H1 (cell line): ENCODE results near the gene KCNB1. TPM values are rescaled to one million over a fixed set of nuclear protein-coding genes. Genes with fewer than 3 reads are reported as not detected.

Source experiments
- CTCF ChIA-PET: fragments of 300-600 bp; sonication (Branson Sonifier 250); formaldehyde crosslinking; loops from one replicate; lab custom pipeline; 2021; ENCODE audit not compliant: partially characterized antibody; lab: Charles Lee
- POLR2A ChIA-PET: fragments of 300-600 bp; sonication (Branson Sonifier 250); formaldehyde crosslinking; loops from one replicate; lab custom pipeline; 2021; ENCODE audit warnings: inconsistent platforms; ENCODE audit not compliant: partially characterized antibody; lab: Charles Lee
- DNase-seq, 2 experiments: peaks; one replicate each; pipeline versions ENCODE4 v3.0.0 to v3.0.0-alpha.2; 2010 to 2022; ENCODE audit warnings: low spot score in 2 of 2, low read depth in 1 of 2, mixed read lengths in 1 of 2
- FAIRE-seq: peaks from 2 replicates; lab custom pipeline; 2011; peaks lifted over from hg19 to GRCh38; lab: Jason Lieb, UNC
- H2AFZ ChIP-seq: 2 replicates; pipeline ENCODE4 v1.8.1; 2012; ENCODE audit warnings: low read length, inconsistent platforms
- H2AK5ac ChIP-seq: 2 replicates; pipeline ENCODE4 v1.6.1; 2013; ENCODE audit warnings: low read depth, low read length
- H2BK120ac ChIP-seq: replicated peaks from 2 replicates; pipeline ENCODE3; 2013; ENCODE audit warnings: low read depth, low read length, inconsistent platforms
- H2BK12ac ChIP-seq: 2 replicates; pipeline ENCODE4 v1.6.1; 2013; ENCODE audit warnings: low read depth, low read length
- H2BK15ac ChIP-seq: 2 replicates; pipeline ENCODE4 v1.6.1; 2013; ENCODE audit warnings: low read length
- H2BK20ac ChIP-seq: 2 replicates; pipeline ENCODE4 v1.6.1; 2013; ENCODE audit warnings: low read length
- H2BK5ac ChIP-seq: 2 replicates; pipeline ENCODE4 v1.6.1; 2013; ENCODE audit warnings: low read depth, low read length
- H3K14ac ChIP-seq: 2 replicates; pipeline ENCODE4 v1.6.1; 2013; ENCODE audit warnings: inconsistent platforms; ENCODE audit not compliant: insufficient read length
- H3K18ac ChIP-seq: 2 replicates; pipeline ENCODE4 v1.6.1; 2013; ENCODE audit warnings: low read length; ENCODE audit errors: extremely low read depth
- H3K23ac ChIP-seq: 2 replicates; pipeline ENCODE4 v1.6.1; 2013; ENCODE audit warnings: inconsistent platforms; ENCODE audit not compliant: insufficient read length
- H3K23me2 ChIP-seq: 2 replicates; pipeline ENCODE4 v1.6.1; 2013; ENCODE audit warnings: low read depth, low read length
- H3K27ac ChIP-seq: 2 replicates; pipeline ENCODE4 v1.6.1; 2011; ENCODE audit warnings: low read depth, low read length, inconsistent platforms
- H3K27me3 ChIP-seq, 4 experiments: replicated peaks in 1 of 4; 1 replicate in 1 of 4; 2 replicates in 3 of 4; pipeline versions ENCODE4 v1.6.1 to v1.8.1; 2011 to 2013; ENCODE audit warnings: low read length in 3 of 4, mild to moderate bottlenecking in 3 of 4, inconsistent platforms in 2 of 4, mixed read lengths in 2 of 4, moderate library complexity in 1 of 4; ENCODE audit not compliant: control insufficient read depth in 3 of 4, insufficient read depth in 3 of 4; ENCODE audit errors: extremely low read depth in 1 of 4
- H3K36me3 ChIP-seq, 4 experiments: 2 replicates each; pipeline versions ENCODE4 v1.6.1 to v1.8.1; 2011 to 2013; ENCODE audit warnings: mild to moderate bottlenecking in 4 of 4, low read length in 3 of 4, moderate library complexity in 2 of 4, control low read depth in 1 of 4, inconsistent platforms in 1 of 4; ENCODE audit not compliant: insufficient read depth in 4 of 4, control insufficient read depth in 2 of 4
- H3K4ac ChIP-seq: replicated peaks from 2 replicates; pipeline ENCODE3; 2013; ENCODE audit warnings: low read length, low read depth, mixed read lengths, inconsistent platforms; ENCODE audit not compliant: insufficient read length
- H3K4me1 ChIP-seq, 4 experiments: replicated peaks in 1 of 4; 1 replicate in 1 of 4; 2 replicates in 3 of 4; pipeline versions ENCODE4 v1.6.1 to v1.8.1; 2011 to 2013; ENCODE audit warnings: low read length in 3 of 4, inconsistent platforms in 2 of 4, mixed read lengths in 1 of 4; ENCODE audit not compliant: insufficient read depth in 4 of 4, control insufficient read depth in 3 of 4
- H3K4me2 ChIP-seq, 2 experiments: 2 replicates each; pipeline versions ENCODE4 v1.6.1 to v1.8.1; 2011 to 2013; ENCODE audit warnings: low read depth in 2 of 2, low read length in 2 of 2, control low read depth in 1 of 2, inconsistent platforms in 1 of 2, mild to moderate bottlenecking in 1 of 2; ENCODE audit not compliant: insufficient read depth in 1 of 2
- H3K4me3 ChIP-seq, 4 experiments: fragments of 200-600, 300-600 bp in 1 of 4; sonication (generic), shearing (Covaris generic), sonication (Bioruptor Twin) in 1 of 4; 2 replicates each; pipeline versions ENCODE4 v1.5.1 to v1.8.1; 2011 to 2016; ENCODE audit warnings: low read length in 4 of 4, low read depth in 3 of 4, control low read depth in 2 of 4, inconsistent platforms in 2 of 4, mild to moderate bottlenecking in 2 of 4, mixed read lengths in 1 of 4, moderate library complexity in 1 of 4; ENCODE audit not compliant: insufficient read depth in 2 of 4; ENCODE audit errors: extremely low read depth in 1 of 4
- H3K56ac ChIP-seq: replicated peaks from 2 replicates; pipeline ENCODE3; 2013; ENCODE audit warnings: low read depth, mild to moderate bottlenecking, mixed read lengths, low read length, inconsistent platforms; ENCODE audit not compliant: insufficient read length
- H3K79me1 ChIP-seq: 2 replicates; pipeline ENCODE4 v1.6.1; 2013; ENCODE audit warnings: low read depth, low read length, control low read depth
- H3K79me2 ChIP-seq, 2 experiments: 2 replicates each; pipeline versions ENCODE4 v1.6.1 to v1.8.1; 2012 to 2013; ENCODE audit warnings: low read length in 2 of 2, mild to moderate bottlenecking in 2 of 2, inconsistent platforms in 1 of 2; ENCODE audit not compliant: insufficient read depth in 2 of 2, control insufficient read depth in 1 of 2
- H3K9ac ChIP-seq, 4 experiments: replicated peaks in 1 of 4; 1 replicate in 1 of 4; 2 replicates in 3 of 4; pipeline versions ENCODE4 v1.6.1 to v1.8.1; 2011 to 2013; ENCODE audit warnings: low read depth in 3 of 4, low read length in 3 of 4, control low read depth in 2 of 4, mild to moderate bottlenecking in 2 of 4, moderate library complexity in 2 of 4, inconsistent platforms in 1 of 4; ENCODE audit errors: extremely low read depth in 1 of 4
- H3K9me3 ChIP-seq, 2 experiments: 2 replicates each; pipeline versions ENCODE4 v1.6.1 to v1.8.1; 2012 to 2013; ENCODE audit warnings: mild to moderate bottlenecking in 2 of 2, moderate library complexity in 2 of 2, control low read depth in 1 of 2, inconsistent platforms in 1 of 2, low read depth in 1 of 2, low read length in 1 of 2, mixed read lengths in 1 of 2; ENCODE audit not compliant: insufficient read depth in 2 of 2
- H4K20me1 ChIP-seq, 2 experiments: replicated peaks in 1 of 2; 2 replicates each; pipeline versions ENCODE3 to v1.8.1; 2011 to 2013; ENCODE audit warnings: inconsistent platforms in 2 of 2, low read length in 2 of 2, mild to moderate bottlenecking in 1 of 2; ENCODE audit not compliant: insufficient read depth in 2 of 2, control insufficient read depth in 1 of 2
- H4K5ac ChIP-seq: 2 replicates; pipeline ENCODE4 v1.6.1; 2013; ENCODE audit warnings: low read length, low read depth, mixed read lengths, inconsistent platforms; ENCODE audit not compliant: insufficient read length
- H4K8ac ChIP-seq: 2 replicates; pipeline ENCODE4 v1.8.0; 2013; ENCODE audit warnings: mild to moderate bottlenecking, moderate library complexity, low read length, inconsistent platforms; ENCODE audit not compliant: insufficient read depth; ENCODE audit errors: extremely low read depth
- H4K91ac ChIP-seq: replicated peaks from 2 replicates; pipeline ENCODE3; 2013; ENCODE audit warnings: low read length, mixed read lengths, inconsistent platforms; ENCODE audit not compliant: insufficient read length
- CEBPB ChIP-seq: IDR thresholded peaks from 2 replicates; pipeline ENCODE4 v1.6.1; 2012; ENCODE audit warnings: low read depth, low read length
- EZH2 ChIP-seq: fragments of 200-600 bp; sonication (generic); IDR thresholded peaks from 2 replicates; pipeline ENCODE4 v1.7.1; 2012; ENCODE audit warnings: low read depth, mild to moderate bottlenecking, moderate library complexity, low read length, inconsistent platforms; ENCODE audit not compliant: severe bottlenecking
- HDAC2 ChIP-seq, 2 experiments: fragments of 300-600 bp in 1 of 2; sonication (generic) in 1 of 2; IDR thresholded peaks; 2 replicates each; pipeline ENCODE4 v1.6.1; 2011 to 2012; ENCODE audit warnings: low read depth in 2 of 2, low read length in 2 of 2, mild to moderate bottlenecking in 2 of 2, moderate library complexity in 2 of 2, borderline replicate concordance in 1 of 2, inconsistent platforms in 1 of 2
- JUND ChIP-seq: IDR thresholded peaks from 2 replicates; pipeline ENCODE4 v1.6.1; 2011; ENCODE audit warnings: mild to moderate bottlenecking, improper control_type of control experiment, low read length
- KDM5A ChIP-seq: fragments of 200-600 bp; IDR thresholded peaks from 2 replicates; pipeline ENCODE4 v1.7.1; 2012; ENCODE audit warnings: mild to moderate bottlenecking, low read length, inconsistent platforms, mixed read lengths
- RAD21 ChIP-seq, 2 experiments: IDR thresholded peaks in 1 of 2; conservative IDR thresholded peaks in 1 of 2; 2 replicates each; pipeline ENCODE4 v1.6.1; 2011; ENCODE audit warnings: low read depth in 2 of 2, low read length in 2 of 2, improper control_type of control experiment in 1 of 2, inconsistent platforms in 1 of 2, mild to moderate bottlenecking in 1 of 2, moderate library complexity in 1 of 2
- RFX5 ChIP-seq: IDR thresholded peaks from 2 replicates; pipeline ENCODE4 v1.6.1; 2011; ENCODE audit warnings: low read depth, low read length, improper control_type of control experiment, borderline replicate concordance
- SP4 ChIP-seq: IDR thresholded peaks from 2 replicates; pipeline ENCODE4 v1.6.1; 2012; ENCODE audit warnings: low read length, inconsistent platforms
- TEAD4 ChIP-seq: IDR thresholded peaks from 2 replicates; pipeline ENCODE4 v1.6.1; 2012; ENCODE audit warnings: low read depth, low read length, inconsistent platforms, mixed read lengths
- YY1 ChIP-seq: IDR thresholded peaks from 2 replicates; pipeline ENCODE4 v1.6.1; 2011; ENCODE audit warnings: low read depth, mild to moderate bottlenecking, low read length
- WGBS, 2 experiments: shearing (Covaris generic) in 1 of 2; methylation state at CpG; one replicate each; pipeline versions ENCODE4 v1.1.6 to v1.1.7; 2013 to 2015; ENCODE audit warnings: low lambda C conversion rate in 2 of 2, mixed read lengths in 2 of 2, inconsistent platforms in 1 of 2, low coverage in 1 of 2, missing lambda C conversion rate in 1 of 2; ENCODE audit not compliant: insufficient replicate concordance in 2 of 2, insufficient coverage in 1 of 2, insufficient read length in 1 of 2; ENCODE audit errors: extremely low coverage in 1 of 2, missing lambda C conversion rate in 1 of 2; 5-methylcytosine and 5-hydroxymethylcytosine counted together
- polyA plus RNA-seq, 7 experiments: library from polyadenylated mRNA; depleted of rRNA in 3 of 7; stranded (reverse) in 5 of 7; unstranded in 2 of 7; fragments of >200 nt in 5 of 7; fragments of 200-250 nt in 2 of 7; gene quantifications; 1 replicate in 5 of 7; 2 replicates in 1 of 7; 4 replicates in 1 of 7; pipeline versions ENCODE4 v1.2.1 to v1.2.3, GENCODE V29; 2011 to 2013; ENCODE audit warnings: missing spikeins in 2 of 7, mixed read lengths in 2 of 7
- total RNA-seq: library from RNA; stranded (reverse); fragmentation: NEBNext Ultra II Directional; extraction: Animal tissue kit (Norgen Biotek cat#: 25700); gene quantifications from 2 replicates; pipeline ENCODE4 v1.2.1, GENCODE V29; 2021
- TF ChIP-seq, protein P1 (sequence below): IDR thresholded peaks from 2 replicates; pipeline ENCODE4 v1.6.1; 2012; ENCODE audit warnings: inconsistent platforms

The KCNB1 gene
- total and polyA plus RNA-seq, 2 of the 8 experiments (the other 6 are each of a cell fraction or from before 2014, with no cell fraction given), result 0.58 to 0.67 TPM

DNA sequence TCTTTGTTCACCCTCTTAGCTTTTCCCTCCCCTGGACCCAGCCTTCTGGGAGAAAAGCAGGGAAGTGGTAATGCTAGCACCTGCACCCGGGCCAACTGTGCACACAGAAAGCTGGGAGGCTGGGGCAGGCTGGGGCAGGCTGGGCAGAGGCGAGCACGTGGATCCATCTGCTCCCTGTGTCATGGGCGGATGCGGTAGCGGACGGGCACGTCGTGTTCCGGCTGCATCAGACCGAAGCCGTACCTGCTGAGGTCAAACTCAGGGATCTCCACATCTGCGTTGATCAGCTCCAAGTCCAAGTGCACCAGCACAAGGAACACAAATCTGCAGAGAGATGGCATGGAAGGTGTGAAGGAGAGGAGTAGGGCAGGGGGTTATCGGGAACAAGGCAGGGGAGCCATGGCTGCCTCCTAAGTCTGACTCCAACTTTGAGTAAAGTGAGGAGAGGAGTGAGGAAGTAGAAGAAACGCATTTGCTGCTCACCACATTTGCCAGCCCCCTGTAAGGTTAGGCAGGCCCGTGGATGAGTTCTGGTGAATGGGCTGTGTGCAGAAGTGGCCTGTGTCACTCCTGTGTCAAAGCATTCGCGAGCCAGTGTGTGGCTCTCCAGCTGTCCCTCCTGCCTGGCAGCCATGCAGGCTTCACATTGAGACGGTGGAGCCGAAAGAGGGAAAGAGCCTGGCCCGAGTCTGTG, 25.4 kb upstream of the KCNB1 start:
- H2BK5ac ChIP-seq, result peak overlapping the region; percentile 71; the same call in 1 of the 2 replicates
- H2BK20ac ChIP-seq, result no peak overlapping the region
- 0 out of 2 replicates have a peak overlapping the region, but pooled peaks have one; percentile 50 for H2BK12ac ChIP-seq
- DNase-seq (no peak), FAIRE-seq (no peak)
- H3K56ac ChIP-seq, result no peak overlapping the region
- H3K23me2 ChIP-seq, result peaks cover 9% of the 10 kb centered on the region; the same call in 1 of the 2 replicates
- H4K91ac ChIP-seq, result no peak overlapping the region
- no peaks in the 10 kb centered on the region for H3K79me1 ChIP-seq
- peaks cover 0 to 3% (median 0%) of the 10 kb centered on the region in 4 experiments; a peak in 1 of 7 replicates for H3K4me1 ChIP-seq
- H3K36me3 ChIP-seq, result peaks cover 4 to 15% (median 8%) of the 10 kb centered on the region in 4 experiments; a peak in 6 of 8 replicates
- H2AK5ac ChIP-seq, result no peak overlapping the region
- H3K79me2 ChIP-seq, result no peaks in the 10 kb centered on the region
- WGBS, 2 experiments, result 91% methylated on average over 21 of the region's 21 CpGs; no CpG with 5 or more reads in 1 of the 2 experiments
- no peak overlapping the region for H3K9ac ChIP-seq
- no peak overlapping the region for H3K4me2 ChIP-seq
- H3K4me3 ChIP-seq, result no peak overlapping the region
- H4K20me1 ChIP-seq, result peaks cover 0 to 9% of the 10 kb centered on the region in 2 experiments
- no peak overlapping the region for H4K8ac ChIP-seq
- no peak overlapping the region for H3K14ac ChIP-seq
- no peak overlapping the region for H2BK15ac ChIP-seq
- no peak overlapping the region for H3K27ac ChIP-seq
- POLR2A ChIA-PET, result interaction anchor here (1.1 to 1.5 kb wide), 2 partner anchors 20 to 231 kb away, joined by 3 to 5 read pairs; no protein-coding TSS in a partner anchor
- no peak overlapping the region for H4K5ac ChIP-seq
- no peaks in the 10 kb centered on the region for H3K9me3 ChIP-seq
- H3K4ac ChIP-seq, result no peak overlapping the region
- CTCF ChIA-PET, result interaction anchor here (0.6 to 8.1 kb wide), 32 partner anchors 9 to 208 kb away, joined by 3 to 88 read pairs (median 6); partner anchors contain the start of gene KCNB1
- no peak overlapping the region for H3K23ac ChIP-seq
- H2AFZ ChIP-seq, result no peak overlapping the region
- H3K27me3 ChIP-seq, result no peaks in the 10 kb centered on the region
- no peak overlapping the region for H2BK120ac ChIP-seq
- no peak overlapping the region for H3K18ac ChIP-seq
- TF ChIP-seq SP4, result no peak
- TF ChIP-seq RFX5, result no peak
- no peak for TF ChIP-seq JUND
- TF ChIP-seq, protein P1, sequence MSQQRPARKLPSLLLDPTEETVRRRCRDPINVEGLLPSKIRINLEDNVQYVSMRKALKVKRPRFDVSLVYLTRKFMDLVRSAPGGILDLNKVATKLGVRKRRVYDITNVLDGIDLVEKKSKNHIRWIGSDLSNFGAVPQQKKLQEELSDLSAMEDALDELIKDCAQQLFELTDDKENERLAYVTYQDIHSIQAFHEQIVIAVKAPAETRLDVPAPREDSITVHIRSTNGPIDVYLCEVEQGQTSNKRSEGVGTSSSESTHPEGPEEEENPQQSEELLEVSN, result no peak
- no peak for TF ChIP-seq YY1
- no peak for TF ChIP-seq KDM5A
- TF ChIP-seq RAD21 (IDR thresholded peaks at IDR 0.05 in 1 of 2, conservative IDR thresholded peaks at IDR 0.05 in 1 of 2; ENCODE audit: low read depth in 2 of 2, low read length in 2 of 2), result no peak
- TF ChIP-seq TEAD4, result no peak
- no peak for TF ChIP-seq HDAC2 (IDR thresholded peaks at IDR 0.05; ENCODE audit: borderline replicate concordance in 1 of 2, low read depth in 2 of 2, low read length in 2 of 2)
- no peak for TF ChIP-seq CEBPB
- no peak for TF ChIP-seq EZH2
